PC-3 (cell line): ENCODE results near the gene MAGI1. TPM values are rescaled to one million over a fixed set of nuclear protein-coding genes. Genes with fewer than 3 reads are reported as not detected.

Source experiments
- ATAC-seq: fragments of 200-7000 bp; cut with Tn5 transposase; 2 replicates; pipeline ENCODE4 v1.9.1; 2020; ENCODE audit warnings: mild to moderate bottlenecking, moderate library complexity
- BruUV-seq: library from RNA; stranded (reverse); fragments of 400-500 nt; replicated peaks from 2 replicates; lab custom pipeline; 2021; lab: Mats Ljungman, UMichigan
- CTCF ChIA-PET: fragments of 300-600 bp; sonication (Branson Sonifier 250); formaldehyde crosslinking; loops from one replicate; lab custom pipeline; 2022; ENCODE audit warnings: antibody characterized with exemption; lab: Charles Lee
- POLR2A ChIA-PET: fragments of 300-600 bp; sonication (Branson Sonifier 250); formaldehyde crosslinking; loops from one replicate; lab custom pipeline; 2022; ENCODE audit warnings: antibody characterized with exemption; ENCODE audit not compliant: unreplicated experiment; lab: Charles Lee
- DNase-seq: peaks from one replicate; pipeline ENCODE4 v3.0.0-alpha.2; 2015
- H2AFZ ChIP-seq: fragments of 300-600 bp; sonication (generic); 2 replicates; pipeline ENCODE4 v1.6.0; 2016; ENCODE audit warnings: antibody characterized with exemption, low read length
- H3F3A ChIP-seq: fragments of 300-600 bp; sonication (generic); one replicate; pipeline ENCODE4 v1.6.0; 2017; ENCODE audit warnings: antibody characterized with exemption, low read length, control low read depth, mild to moderate bottlenecking; ENCODE audit not compliant: unreplicated experiment
- H3K27ac ChIP-seq: fragments of 300-600 bp; sonication (generic); 2 replicates; pipeline ENCODE4 v1.5.1; 2016; ENCODE audit warnings: mild to moderate bottlenecking, low read length
- H3K27me3 ChIP-seq: fragments of 300-600 bp; sonication (generic); 2 replicates; pipeline ENCODE4 v1.6.1; 2016; ENCODE audit warnings: low read length, mixed read lengths
- H3K36me3 ChIP-seq: fragments of 300-600 bp; sonication (generic); 2 replicates; pipeline ENCODE4 v1.6.1; 2016; ENCODE audit warnings: low read depth, mixed run types, low read length, mixed read lengths
- H3K4me1 ChIP-seq: fragments of 300-600 bp; sonication (generic); 2 replicates; pipeline ENCODE4 v1.5.1; 2016; ENCODE audit warnings: low read length; ENCODE audit not compliant: insufficient read depth
- H3K4me2 ChIP-seq: fragments of 300-600 bp; sonication (generic); 2 replicates; pipeline ENCODE4 v1.6.0; 2016; ENCODE audit warnings: low read length
- H3K4me3 ChIP-seq: fragments of 300-600 bp; sonication (generic); 2 replicates; pipeline ENCODE4 v1.5.1; 2016; ENCODE audit warnings: mild to moderate bottlenecking, low read length, mixed read lengths
- H3K79me2 ChIP-seq: fragments of 300-600 bp; sonication (generic); 2 replicates; pipeline ENCODE4 v1.6.1; 2017; ENCODE audit warnings: low read length, mixed read lengths
- H3K9ac ChIP-seq: fragments of 300-600 bp; sonication (generic); 2 replicates; pipeline ENCODE4 v1.6.0; 2016; ENCODE audit warnings: mild to moderate bottlenecking, low read length
- H3K9me2 ChIP-seq: fragments of 300-600 bp; sonication (generic); replicated peaks from 2 replicates; pipeline ENCODE4 v1.6.1; 2016; ENCODE audit warnings: mixed run types, low read length, mixed read lengths
- H3K9me3 ChIP-seq: fragments of 300-600 bp; sonication (generic); 2 replicates; pipeline ENCODE4 v1.6.1; 2016; ENCODE audit warnings: low read length, mixed read lengths
- H4K20me1 ChIP-seq: fragments of 300-600 bp; sonication (generic); 2 replicates; pipeline ENCODE4 v1.6.1; 2016; ENCODE audit warnings: low read length, mixed read lengths
- EZH2 ChIP-seq: fragments of 300-600 bp; sonication (generic); IDR thresholded peaks from one replicate; pipeline ENCODE4 v1.6.1; 2017; ENCODE audit warnings: antibody characterized with exemption, mild to moderate bottlenecking, low read length; ENCODE audit not compliant: unreplicated experiment
- EZH2phosphoT487 ChIP-seq: fragments of 300-600 bp; sonication (generic); IDR thresholded peaks from 2 replicates; pipeline ENCODE4 v1.6.1; 2018; ENCODE audit warnings: mild to moderate bottlenecking, antibody characterized with exemption, low read length, borderline replicate concordance
- intact Hi-C: fragments of 100-400 bp; cut with micrococcal nuclease; formaldehyde crosslinking; loops from 2 replicates; pipeline ENCODE4 v1.9.0; 2023
- total RNA-seq: library from RNA; depleted of rRNA; stranded (reverse); fragments of >200 nt; gene quantifications from 2 replicates; pipeline ENCODE4 v1.2.3, GENCODE V29; 2014
- TF ChIP-seq, protein P1 (sequence below): fragments of 300-600 bp; sonication (generic); conservative IDR thresholded peaks from 2 replicates; pipeline ENCODE4 v1.5.1; 2017; ENCODE audit warnings: antibody characterized with exemption, low read depth, mild to moderate bottlenecking, low read length

MAGI1 gene
- total RNA-seq, 1 experiment from 2014 or later: 8.9 TPM

DNA sequence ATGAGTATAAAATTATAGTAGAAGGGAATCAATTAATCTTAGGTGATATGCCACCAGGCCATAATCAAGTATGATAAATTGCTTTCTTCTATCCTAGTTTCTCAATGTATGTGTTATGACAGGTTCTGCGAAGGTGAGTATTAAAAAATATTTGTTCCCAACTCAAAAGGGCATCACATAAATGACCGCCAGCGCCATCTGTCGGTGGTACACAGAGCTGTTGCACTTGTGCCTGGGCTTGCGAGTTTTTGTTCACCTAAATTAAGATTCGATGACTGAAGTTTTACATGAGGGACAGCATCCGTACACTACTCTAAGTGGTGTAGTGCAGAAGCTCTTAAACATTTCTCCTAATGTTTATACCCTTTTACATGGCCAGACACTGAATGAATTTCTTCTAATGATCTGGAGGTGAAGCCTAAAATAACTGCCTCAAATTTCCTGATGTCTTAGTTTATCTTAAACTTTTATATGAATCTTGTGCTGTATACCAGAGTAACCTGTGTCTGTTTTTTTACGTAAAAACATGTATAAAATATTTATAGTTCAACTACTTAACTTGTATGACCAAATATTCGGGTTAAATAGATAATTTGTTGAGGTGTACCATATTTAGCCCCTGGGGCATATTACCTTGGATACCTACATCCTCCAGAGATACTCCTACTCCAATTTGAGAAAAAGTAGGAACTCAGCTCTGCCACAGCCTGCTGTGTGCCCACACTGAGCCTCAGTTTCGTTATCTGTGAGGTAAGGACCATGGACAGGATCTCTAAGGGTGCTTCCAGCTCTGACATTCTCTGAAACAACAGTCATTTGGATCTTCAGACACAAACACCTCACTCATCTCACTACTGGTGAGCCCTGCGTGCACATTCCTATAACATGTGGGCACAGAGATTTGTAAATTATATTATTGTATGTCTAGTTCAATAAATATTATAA, 365.6 kb downstream of the MAGI1 start:
- Histone ChIP-seq H3K79me2 (no peaks in the 10 kb centered on the region), H3K4me3 (no peak overlapping the region), H4K20me1 (no peaks in the 10 kb centered on the region), H3F3A (no peaks in the 10 kb centered on the region), H3K4me1 (no peaks in the 10 kb centered on the region), H3K27me3 (no peaks in the 10 kb centered on the region), H3K9ac (no peak overlapping the region), H3K36me3 (no peaks in the 10 kb centered on the region), H2AFZ (no peak overlapping the region), H3K27ac (no peak overlapping the region), H3K9me3 (no peaks in the 10 kb centered on the region), H3K9me2 (no peaks in the 10 kb centered on the region), H3K4me2 (no peak overlapping the region)
- ATAC-seq: peak; percentile 45
- intact Hi-C loops: loop anchor here (1.0 to 2.0 kb wide), 2 partner anchors 234 to 330 kb away; no protein-coding TSS in a partner anchor
- POLR2A ChIA-PET: no interaction called here
- CTCF ChIA-PET: interaction anchor here (0.7 to 2.4 kb wide), 2 partner anchors 56 to 234 kb away, joined by 3 to 12 read pairs; no protein-coding TSS in a partner anchor
- no peak for TF ChIP-seq EZH2phosphoT487
- TF ChIP-seq, protein P1, sequence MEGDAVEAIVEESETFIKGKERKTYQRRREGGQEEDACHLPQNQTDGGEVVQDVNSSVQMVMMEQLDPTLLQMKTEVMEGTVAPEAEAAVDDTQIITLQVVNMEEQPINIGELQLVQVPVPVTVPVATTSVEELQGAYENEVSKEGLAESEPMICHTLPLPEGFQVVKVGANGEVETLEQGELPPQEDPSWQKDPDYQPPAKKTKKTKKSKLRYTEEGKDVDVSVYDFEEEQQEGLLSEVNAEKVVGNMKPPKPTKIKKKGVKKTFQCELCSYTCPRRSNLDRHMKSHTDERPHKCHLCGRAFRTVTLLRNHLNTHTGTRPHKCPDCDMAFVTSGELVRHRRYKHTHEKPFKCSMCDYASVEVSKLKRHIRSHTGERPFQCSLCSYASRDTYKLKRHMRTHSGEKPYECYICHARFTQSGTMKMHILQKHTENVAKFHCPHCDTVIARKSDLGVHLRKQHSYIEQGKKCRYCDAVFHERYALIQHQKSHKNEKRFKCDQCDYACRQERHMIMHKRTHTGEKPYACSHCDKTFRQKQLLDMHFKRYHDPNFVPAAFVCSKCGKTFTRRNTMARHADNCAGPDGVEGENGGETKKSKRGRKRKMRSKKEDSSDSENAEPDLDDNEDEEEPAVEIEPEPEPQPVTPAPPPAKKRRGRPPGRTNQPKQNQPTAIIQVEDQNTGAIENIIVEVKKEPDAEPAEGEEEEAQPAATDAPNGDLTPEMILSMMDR: peak; percentile 71
- no peak for TF ChIP-seq EZH2
- BruUV-seq: no TSS peak
- DNase-seq: peak; percentile 52

- H3K4me3 ChIP-seq: no peak overlapping the region
- H3K36me3 ChIP-seq: no peaks in the 10 kb centered on the region
- no peaks in the 10 kb centered on the region for H3K27me3 ChIP-seq
- H3K9me2 ChIP-seq: no peaks in the 10 kb centered on the region
- intact Hi-C loops: loop anchor here (2.0 kb wide), 1 partner anchor 329 kb away; no protein-coding TSS in a partner anchor
- DNase-seq (no peak), ATAC-seq (no peak)
- ChIA-PET CTCF (interaction anchor here (2.4 kb wide), 1 partner anchor 233 kb away, joined by 12 read pairs; no protein-coding TSS in a partner anchor), POLR2A (no interaction called here)
- no peaks in the 10 kb centered on the region for H3K4me1 ChIP-seq
- no peak for TF ChIP-seq EZH2phosphoT487
- no peak for TF ChIP-seq EZH2
- TF ChIP-seq, protein P1: no peak
- BruUV-seq: no TSS peak
- no peaks in the 10 kb centered on the region for H3K79me2 ChIP-seq
- H4K20me1 ChIP-seq: no peaks in the 10 kb centered on the region
- no peak overlapping the region for H3K9ac ChIP-seq
- H3K9me3 ChIP-seq: no peaks in the 10 kb centered on the region
- no peak overlapping the region for H2AFZ ChIP-seq
- H3K27ac ChIP-seq: no peak overlapping the region
- H3K4me2 ChIP-seq: no peak overlapping the region
- H3F3A ChIP-seq: no peaks in the 10 kb centered on the region
These were observed 366.7 kb downstream of the MAGI1 start for GRCh38 chr3:65672061-65672460.

DNA sequence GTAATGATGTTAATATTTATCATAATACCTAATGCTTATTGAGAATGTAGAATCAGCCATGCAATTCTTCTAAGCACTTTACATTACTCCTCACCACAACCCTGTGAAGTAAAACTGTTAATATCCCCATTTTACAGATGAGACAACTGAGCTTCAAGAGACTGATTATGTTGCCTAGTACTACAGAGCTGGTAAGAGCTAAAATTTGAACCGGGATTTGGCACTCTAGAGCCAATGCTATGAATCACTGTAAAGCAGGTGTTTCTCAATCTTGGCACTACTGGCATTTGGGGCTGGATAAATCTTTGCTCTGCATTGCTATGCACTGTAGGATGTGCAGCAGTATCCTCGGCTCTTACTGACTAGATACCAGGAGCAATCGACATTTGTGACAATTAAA, 367.7 kb downstream of the MAGI1 start:
- ATAC-seq: no peak
- no peaks in the 10 kb centered on the region for H3K27me3 ChIP-seq
- H3K27ac ChIP-seq: no peak overlapping the region
- H3F3A ChIP-seq: no peaks in the 10 kb centered on the region
- no peaks in the 10 kb centered on the region for H3K36me3 ChIP-seq
- no TSS peak for BruUV-seq
- TF ChIP-seq, protein P1: no peak
- no peak for TF ChIP-seq EZH2
- TF ChIP-seq EZH2phosphoT487: no peak
- POLR2A ChIA-PET: no interaction called here
- no peak overlapping the region for H3K4me2 ChIP-seq
- intact Hi-C loops: no loop called here
- H3K9me2 ChIP-seq: no peaks in the 10 kb centered on the region
- H2AFZ ChIP-seq: no peak overlapping the region
- no peak for DNase-seq
- no peak overlapping the region for H3K9ac ChIP-seq
- H3K4me3 ChIP-seq: no peak overlapping the region
- H3K79me2 ChIP-seq: no peaks in the 10 kb centered on the region
- CTCF ChIA-PET: no interaction called here
- H3K9me3 ChIP-seq: no peaks in the 10 kb centered on the region
- H4K20me1 ChIP-seq: no peaks in the 10 kb centered on the region
- peaks cover 10% of the 10 kb centered on the region; the same call in 1 of the 2 replicates for H3K4me1 ChIP-seq
